Measurements from ENCODE around the gene GOLGA7B.

GOLGA7B gene

DNA sequence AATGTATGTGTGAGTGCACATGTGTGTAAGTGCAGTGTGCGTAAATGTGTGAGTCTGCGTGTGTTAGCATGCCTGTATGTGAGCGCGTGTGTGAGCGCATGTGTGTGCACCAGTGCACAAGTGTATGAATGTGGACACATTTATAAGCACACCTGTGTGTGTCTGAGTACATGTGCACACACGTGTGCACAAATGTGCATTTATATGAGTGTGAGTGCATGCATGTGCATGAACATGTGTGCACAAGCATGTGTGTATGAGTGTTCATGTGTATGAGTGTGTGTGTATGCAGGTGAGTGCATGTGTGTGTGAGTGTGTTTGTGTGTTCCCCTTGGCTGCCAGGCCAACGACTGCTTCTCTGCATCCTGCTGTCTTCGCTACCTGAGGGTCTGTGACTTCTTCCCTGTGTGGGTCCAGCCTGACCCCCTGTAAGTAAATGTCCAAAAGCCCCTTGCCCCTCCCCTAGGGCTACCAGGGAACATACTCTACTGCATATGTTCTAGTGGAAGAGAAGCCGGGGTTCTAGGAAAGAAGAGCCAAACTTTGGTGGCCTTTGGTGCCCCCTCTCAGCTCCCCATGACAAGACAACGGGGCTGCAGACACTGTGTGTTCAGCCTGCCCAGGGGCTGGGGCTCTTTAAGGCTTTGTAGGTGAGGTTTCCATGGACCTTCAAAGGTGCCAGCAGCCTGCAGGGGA is 17.0 kb downstream of the GOLGA7B start:
- no peak for DNase-seq (ENCODE audit: low read depth in 4 of 4, low spot score in 1 of 4)

GRCh38 chr10:97867220-97867800 is 17.7 kb downstream of the GOLGA7B start:
- DNase-seq (ENCODE audit: low read depth in 4 of 4, low spot score in 1 of 4) = no peak

GRCh38 chr10:97868134-97868685 is 18.6 kb downstream of the GOLGA7B start:
- DNase-seq (ENCODE audit: low read depth in 4 of 4, low spot score in 1 of 4) = no peak

DNA sequence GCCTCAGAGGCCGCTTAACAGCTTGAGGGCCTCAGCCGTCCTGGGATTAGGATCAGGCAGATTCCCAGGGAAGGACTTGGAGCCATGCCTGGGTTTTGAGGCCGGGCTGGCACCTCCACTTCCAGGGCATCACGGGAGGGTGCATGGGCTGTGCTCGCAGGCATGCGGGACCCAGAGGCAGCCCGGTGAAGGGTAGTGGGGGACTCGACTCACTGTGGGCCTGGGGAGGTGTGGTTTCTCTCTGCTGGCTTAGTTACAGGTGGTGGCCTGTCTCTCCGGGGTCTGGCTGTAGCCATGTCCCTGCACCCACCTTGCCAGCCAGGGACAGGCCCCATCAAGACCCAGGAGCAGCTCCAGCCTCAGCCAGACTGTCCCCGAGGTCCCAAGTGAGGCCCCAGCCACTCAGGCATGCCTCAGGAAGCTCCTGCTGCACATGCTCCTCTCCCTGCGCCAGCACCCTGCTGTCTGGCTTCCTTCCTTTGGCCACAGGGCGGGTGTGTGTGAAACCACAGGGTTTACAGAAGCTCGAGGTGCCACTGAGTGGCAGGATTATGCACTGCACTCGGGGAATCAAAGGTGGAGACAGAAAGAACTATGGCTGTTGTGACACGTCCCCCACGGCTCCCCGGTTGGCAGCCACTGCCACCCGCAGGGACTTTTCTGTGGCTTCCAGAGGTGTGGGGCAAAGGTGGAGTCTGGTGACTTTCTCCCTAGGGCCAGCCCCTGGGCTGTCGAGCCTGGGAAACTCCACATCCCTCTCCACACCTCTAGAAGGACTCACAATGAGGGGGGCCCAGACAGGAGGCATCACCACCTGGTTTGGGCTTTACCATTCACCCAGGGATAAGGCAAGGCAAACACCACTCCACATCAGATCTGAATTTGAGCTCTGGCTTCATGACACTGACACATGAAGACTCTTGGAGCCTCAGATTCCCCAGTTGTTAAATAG is 19.7 kb downstream of the GOLGA7B start:
- peak; percentile 43 to 76 (median 62) for DNase-seq (ENCODE audit: low read depth in 4 of 4, low spot score in 1 of 4)

DNA sequence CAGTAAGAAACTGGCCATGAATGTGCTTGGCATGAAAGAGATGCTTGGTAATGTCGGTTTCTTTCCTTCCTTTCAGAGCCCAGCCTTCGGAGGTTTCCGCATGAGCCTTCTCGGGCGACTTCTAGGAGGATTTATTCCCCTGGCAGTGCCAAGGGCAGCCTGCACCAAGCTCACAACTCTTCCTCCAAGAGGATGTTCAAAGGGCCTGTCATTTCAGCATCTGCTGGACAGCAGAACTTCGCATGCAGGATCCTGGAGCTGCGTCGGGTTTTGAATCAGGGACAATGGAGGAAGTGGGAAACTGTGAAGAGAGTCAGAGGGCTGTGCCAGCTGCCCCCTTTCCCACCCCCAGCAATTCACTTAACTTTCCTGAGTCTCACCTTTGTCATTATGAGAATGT is 21.3 kb downstream of the GOLGA7B start:
- DNase-seq (ENCODE audit: low read depth in 4 of 4, low spot score in 1 of 4) = no peak

DNA sequence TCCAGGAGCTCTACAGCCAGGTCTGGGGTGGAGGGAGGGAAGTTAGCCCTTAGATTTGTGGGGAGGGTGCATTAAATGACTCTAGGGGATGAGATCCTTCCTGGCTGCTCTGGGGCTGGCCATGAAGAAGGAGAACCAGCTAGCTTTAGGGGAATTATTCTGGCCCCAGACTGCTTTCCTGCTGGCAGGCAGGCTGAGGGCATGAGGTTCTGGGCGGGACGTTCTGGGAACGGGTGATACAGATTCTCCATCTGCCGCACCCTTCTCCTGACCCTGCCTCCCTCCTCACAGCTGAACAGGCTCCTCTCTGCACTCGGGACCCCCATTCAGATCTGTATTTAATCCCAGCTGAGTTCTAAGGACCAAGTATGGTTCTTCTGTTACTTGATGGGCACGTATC is 23.9 kb downstream of the GOLGA7B start:
- DNase-seq (ENCODE audit: low read depth in 4 of 4, low spot score in 1 of 4) = no peak

- no peak for DNase-seq (ENCODE audit: low read depth in 4 of 4, low spot score in 1 of 4)
Measured at GRCh38 chr10:97874332-97874731, 24.7 kb downstream of the GOLGA7B start.

DNA sequence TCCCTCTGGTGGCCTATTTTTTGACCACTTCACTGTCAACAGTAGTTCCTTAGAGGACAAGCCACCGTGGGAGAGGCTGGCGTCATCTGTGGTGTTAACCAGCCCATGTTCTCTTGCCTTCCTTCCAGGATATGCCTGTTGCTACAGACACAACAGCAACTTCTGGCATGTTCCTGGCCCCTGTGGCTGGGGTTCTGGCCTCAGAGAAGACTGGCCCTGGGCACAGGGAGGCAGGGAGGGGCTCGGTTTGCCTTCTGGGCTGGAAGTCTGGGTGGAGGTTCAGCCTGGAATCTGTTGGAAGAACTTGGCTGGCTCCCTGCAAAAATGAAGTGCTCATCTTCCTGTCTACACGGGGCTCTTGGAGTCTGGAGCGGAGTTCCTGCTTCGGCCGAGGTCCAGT is 25.7 kb downstream of the GOLGA7B start:
- DNase-seq (ENCODE audit: low read depth in 4 of 4, low spot score in 1 of 4) = no peak

DNA sequence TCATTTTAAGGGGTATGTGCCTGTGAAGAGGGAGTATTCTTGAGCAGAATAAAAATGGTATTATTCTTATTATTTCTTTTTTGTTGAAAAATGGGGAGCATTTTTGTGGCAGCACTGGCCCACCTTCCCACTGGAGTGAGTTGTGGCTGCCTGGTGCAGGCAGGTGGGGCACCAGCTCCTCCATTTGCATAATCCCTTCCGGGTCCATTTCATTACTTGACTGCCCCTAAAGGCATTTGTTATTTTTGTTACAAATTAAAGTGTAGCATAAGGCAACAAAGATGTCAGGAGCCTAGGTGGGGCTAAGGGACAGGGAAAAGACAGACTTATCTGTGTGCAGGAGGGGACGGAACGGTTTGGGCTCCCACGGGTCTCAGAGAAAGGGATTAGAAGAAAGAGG is 26.8 kb downstream of the GOLGA7B start:
- no peak for DNase-seq (ENCODE audit: low read depth in 4 of 4, low spot score in 1 of 4)

DNA sequence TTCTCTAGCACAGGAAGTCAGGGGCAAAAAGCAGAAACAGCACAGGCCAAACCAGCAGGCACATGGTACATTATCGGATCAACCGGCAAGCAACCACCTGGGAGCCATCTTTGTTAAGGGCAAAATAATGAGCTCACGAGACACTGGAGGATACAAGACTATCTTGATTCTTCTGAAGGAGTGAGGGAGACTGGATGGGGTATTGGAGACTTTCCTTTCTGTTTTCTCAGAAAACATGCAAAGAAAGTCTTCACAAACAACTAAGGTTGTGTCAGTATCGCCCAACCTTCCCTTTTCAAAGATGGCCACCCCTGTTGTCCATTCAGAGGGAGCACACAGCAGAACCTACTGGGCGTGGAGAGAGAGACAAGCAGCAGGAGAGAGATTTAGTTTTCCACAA is 29.6 kb downstream of the GOLGA7B start:
- DNase-seq (ENCODE audit: low read depth in 4 of 4, low spot score in 1 of 4) = no peak

- no peak for DNase-seq (ENCODE audit: low read depth in 4 of 4, low spot score in 1 of 4)
Measured at GRCh38 chr10:97880109-97880508, 30.5 kb downstream of the GOLGA7B start.

GRCh38 chr10:97882142-97883091 is 32.8 kb downstream of the GOLGA7B start:
- DNase-seq (ENCODE audit: low read depth in 4 of 4, low spot score in 1 of 4) = no peak

DNA sequence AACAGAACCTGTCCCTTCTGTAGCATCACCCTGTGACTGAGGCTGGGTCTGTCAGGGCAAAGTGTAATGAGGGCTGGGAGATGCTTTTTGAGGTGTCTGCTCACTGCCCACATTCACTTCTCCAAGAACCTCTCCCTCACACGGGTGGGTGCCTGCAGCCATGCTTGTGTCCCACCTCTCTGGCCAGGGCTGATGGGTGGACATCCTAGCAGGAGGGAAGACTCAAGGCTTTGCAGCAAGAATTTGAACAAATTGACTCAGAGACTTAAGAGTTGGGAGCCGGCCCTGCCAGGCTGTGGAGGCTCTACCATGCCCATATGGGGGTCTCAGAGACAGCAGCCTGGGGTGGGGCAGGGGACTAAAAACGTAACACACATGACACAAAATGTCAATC is 33.4 kb downstream of the GOLGA7B start:
- DNase-seq (ENCODE audit: low read depth in 4 of 4, low spot score in 1 of 4) = no peak

DNA sequence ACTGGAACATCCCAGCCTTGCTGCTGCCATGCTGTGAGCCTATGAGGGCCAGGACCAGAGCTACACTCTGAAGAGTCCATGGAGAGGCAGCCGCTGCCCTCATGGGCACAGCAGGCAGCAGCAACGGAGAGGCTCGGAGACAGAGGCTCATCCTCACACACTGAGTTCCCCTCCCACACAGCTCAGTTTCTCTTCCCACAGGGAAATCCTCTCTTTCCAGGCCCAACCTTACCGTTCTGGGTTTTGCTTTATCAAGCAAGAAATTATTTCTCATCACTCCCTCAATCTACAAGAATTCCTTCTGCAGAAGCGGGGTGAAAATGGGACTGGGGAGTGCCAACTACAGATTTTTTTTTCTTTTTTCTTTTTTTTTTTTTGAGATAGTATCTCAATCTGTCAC is 36.6 kb downstream of the GOLGA7B start:
- DNase-seq (ENCODE audit: low read depth in 4 of 4, low spot score in 1 of 4) = no peak

GRCh38 chr10:97887399-97887798 is 37.8 kb downstream of the GOLGA7B start:
- DNase-seq (ENCODE audit: low read depth in 4 of 4, low spot score in 1 of 4) = no peak

GRCh38 chr10:97888134-97888533 is 38.5 kb downstream of the GOLGA7B start:
- no peak for DNase-seq (ENCODE audit: low read depth in 4 of 4, low spot score in 1 of 4)

GRCh38 chr10:97888641-97889262 is 39.1 kb downstream of the GOLGA7B start:
- no peak for DNase-seq (ENCODE audit: low read depth in 4 of 4, low spot score in 1 of 4)

GRCh38 chr10:97889461-97890265 is 40.0 kb downstream of the GOLGA7B start:
- DNase-seq (ENCODE audit: low read depth in 4 of 4, low spot score in 1 of 4) = no peak

DNA sequence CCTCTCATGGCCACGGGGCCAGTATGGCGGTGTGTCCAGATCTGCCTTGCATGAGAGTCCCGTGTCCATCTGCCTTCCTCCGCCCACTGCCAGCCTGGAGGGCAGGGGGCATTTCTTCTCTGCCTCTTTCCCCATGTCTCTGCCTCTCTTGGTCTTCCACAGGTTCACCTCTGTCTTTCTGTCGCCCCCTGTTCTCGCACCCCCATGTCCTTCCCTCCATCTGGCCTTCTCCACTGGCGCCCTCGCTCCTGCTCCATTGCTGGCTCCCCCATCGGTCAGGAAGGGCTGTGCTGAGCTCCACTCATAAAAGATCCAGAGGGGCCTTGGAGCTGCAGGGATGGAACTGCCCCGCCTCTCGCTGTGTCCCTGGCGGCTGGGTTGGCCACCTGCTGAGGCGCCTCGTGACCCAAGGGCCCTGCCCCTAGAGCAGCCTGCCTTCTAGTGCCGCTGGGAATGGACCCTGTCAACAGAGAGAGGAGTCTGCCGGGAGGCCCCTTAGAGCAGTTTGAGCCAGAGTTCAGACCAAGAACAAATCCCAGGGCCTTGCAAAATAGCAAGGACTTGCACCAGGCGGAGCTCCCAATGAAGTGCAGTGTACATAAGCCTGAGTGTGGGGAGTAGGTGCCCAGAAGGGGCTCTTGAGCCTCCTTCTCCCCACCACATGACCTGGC is 42.0 kb downstream of the GOLGA7B start:
- no peak for DNase-seq (ENCODE audit: low read depth in 4 of 4, low spot score in 1 of 4)

All from stimulated activated CD4-positive, alpha-beta T cell treated with anti-CD3 and anti-CD28 coated beads, Interleukin-1b, Interleukin-23, amount 100 ng/mL, for 24 hours (primary cell).